Neural progenitor cell (in vitro differentiated cells): ENCODE measurements around the gene RNF26.

ENCODE experiments used
- CTCF ChIP-seq: fragments of 200-600 bp; sonication (generic); IDR thresholded peaks from 2 replicates; pipeline ENCODE4 v1.5.1; 2017; ENCODE audit warnings: antibody characterized with exemption, mild to moderate bottlenecking
- EZH2 ChIP-seq: fragments of 200-600 bp; sonication (generic); IDR thresholded peaks from 2 replicates; pipeline ENCODE4 v1.6.1; 2017; ENCODE audit warnings: antibody characterized with exemption, mild to moderate bottlenecking, moderate library complexity
- EZH2phosphoT487 ChIP-seq: fragments of 200-600 bp; sonication (generic); IDR thresholded peaks from 2 replicates; pipeline ENCODE4 v1.6.1; 2017; ENCODE audit warnings: antibody characterized with exemption

GRCh38 chr11:119338965-119339588 lies 4.8 kb downstream of the RNF26 start:
- TF ChIP-seq CTCF = no peak
- TF ChIP-seq EZH2 = no peak
- no peak for TF ChIP-seq EZH2phosphoT487
